Epithelial cell of proximal tubule (primary cell): ENCODE measurements around the gene ZFP36L2. TPM values are rescaled to one million over a fixed set of nuclear protein-coding genes. Genes with fewer than 3 reads are reported as not detected.

Source experiments
- DNase-seq: peaks from one replicate; pipeline ENCODE4 v3.0.0-alpha.2; 2011; ENCODE audit warnings: low read depth
- H3K4me3 ChIP-seq: 2 replicates; pipeline ENCODE4 v1.5.1; 2011; ENCODE audit warnings: low read depth, mild to moderate bottlenecking, low read length
- total RNA-seq: library from RNA; depleted of rRNA; stranded (reverse); fragments of >200 nt; gene quantifications from 2 replicates; pipeline ENCODE4 v1.2.3, GENCODE V29; 2015
- TF ChIP-seq, protein P1 (sequence below): conservative IDR thresholded peaks from 2 replicates; pipeline ENCODE4 v1.5.1; 2012; ENCODE audit warnings: low read depth, mild to moderate bottlenecking, low read length

ZFP36L2 gene
- total RNA-seq, 1 donor from 2014 or later = 10.5 TPM

DNA sequence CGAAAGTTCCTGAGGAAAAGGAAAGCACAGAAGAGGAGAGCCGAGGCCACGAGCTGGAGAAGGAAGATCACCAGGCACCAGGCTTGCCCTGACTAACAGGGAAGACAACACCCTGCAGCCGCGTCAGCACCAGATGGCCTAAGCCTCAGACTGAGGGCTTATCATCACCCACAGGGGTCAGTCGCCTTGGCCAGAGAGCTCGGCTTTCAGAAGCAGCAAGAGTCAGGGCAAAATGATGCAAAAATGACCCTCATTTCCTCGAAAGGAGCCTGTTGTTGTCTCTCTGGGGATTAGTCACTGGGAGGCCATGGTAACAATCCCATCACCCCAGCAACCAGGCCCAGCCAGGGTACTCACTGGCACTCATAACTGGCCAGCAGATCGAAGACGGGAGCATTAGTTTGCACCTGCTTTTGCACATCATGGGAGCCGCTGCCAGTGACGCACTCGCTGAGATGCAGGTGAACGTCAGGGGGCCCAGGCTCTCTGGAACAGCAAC lies 42.7 kb upstream of the ZFP36L2 start:
- no peak overlapping the region for H3K4me3 ChIP-seq
- peak; percentile 66 for DNase-seq
- TF ChIP-seq, protein P1, sequence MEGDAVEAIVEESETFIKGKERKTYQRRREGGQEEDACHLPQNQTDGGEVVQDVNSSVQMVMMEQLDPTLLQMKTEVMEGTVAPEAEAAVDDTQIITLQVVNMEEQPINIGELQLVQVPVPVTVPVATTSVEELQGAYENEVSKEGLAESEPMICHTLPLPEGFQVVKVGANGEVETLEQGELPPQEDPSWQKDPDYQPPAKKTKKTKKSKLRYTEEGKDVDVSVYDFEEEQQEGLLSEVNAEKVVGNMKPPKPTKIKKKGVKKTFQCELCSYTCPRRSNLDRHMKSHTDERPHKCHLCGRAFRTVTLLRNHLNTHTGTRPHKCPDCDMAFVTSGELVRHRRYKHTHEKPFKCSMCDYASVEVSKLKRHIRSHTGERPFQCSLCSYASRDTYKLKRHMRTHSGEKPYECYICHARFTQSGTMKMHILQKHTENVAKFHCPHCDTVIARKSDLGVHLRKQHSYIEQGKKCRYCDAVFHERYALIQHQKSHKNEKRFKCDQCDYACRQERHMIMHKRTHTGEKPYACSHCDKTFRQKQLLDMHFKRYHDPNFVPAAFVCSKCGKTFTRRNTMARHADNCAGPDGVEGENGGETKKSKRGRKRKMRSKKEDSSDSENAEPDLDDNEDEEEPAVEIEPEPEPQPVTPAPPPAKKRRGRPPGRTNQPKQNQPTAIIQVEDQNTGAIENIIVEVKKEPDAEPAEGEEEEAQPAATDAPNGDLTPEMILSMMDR = peak; percentile 21

DNA sequence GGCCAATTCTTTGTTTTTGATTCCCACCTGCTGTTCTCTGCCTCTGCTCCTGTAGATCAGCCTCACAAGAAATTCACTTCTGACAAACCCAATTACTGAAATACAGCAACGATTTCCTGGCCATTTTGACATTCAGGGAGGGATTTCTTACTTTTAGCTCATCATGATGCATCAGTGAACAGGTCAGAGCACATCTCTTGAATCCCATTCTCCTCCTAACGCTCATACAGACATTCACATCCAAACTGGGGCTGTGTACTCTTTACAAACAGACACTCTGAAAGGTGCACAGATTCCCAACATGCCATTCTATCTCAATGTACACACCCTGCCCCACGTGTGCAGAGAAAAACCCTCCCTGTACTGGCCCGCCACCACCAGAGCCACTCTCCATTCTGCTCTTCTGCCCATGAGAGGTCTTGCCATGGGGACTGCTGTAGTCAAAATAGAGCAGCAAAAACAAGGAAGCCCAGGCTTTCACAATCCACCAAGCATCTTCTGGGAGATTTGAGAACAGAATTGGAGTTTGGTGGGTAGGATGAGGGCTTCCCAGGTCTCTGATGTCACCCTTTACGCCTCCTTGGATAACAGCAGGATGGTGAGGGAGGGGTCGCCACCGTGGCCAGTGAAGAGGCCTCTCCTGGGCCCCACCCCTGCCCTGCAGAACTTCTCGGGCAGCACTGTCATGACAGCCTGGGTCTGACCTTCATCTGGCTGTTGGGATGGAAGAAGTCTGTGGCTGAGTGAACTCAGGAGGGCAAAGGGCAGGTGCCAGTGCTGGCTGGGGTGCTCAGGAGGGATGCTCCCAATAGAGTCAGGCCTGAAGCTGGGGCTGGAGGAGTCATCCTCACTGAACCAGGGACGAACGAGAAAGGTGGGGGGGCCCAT lies 41.9 kb upstream of the ZFP36L2 start:
- TF ChIP-seq, protein P1 = no peak
- H3K4me3 ChIP-seq = no peak overlapping the region
- DNase-seq = no peak

DNA sequence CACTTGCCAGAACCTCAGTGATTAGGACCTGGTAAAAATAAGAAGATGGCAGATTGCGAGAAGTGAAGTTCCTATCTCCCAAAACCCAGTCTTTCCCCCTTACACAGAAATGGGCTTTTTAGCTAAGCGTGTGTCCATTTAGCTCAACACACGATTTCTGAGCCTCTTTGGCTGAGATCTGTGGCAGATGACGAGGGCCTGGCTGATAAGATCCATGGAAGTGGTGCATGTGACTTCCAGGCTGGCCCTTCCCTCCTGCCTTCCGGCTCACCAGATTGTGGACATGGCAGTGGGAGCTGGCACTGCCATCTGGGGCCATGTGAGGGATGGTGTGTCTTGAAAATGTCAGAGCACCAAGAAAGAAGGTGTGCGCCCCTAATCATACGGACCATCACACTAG lies 41.0 kb upstream of the ZFP36L2 start:
- no peak overlapping the region for H3K4me3 ChIP-seq
- TF ChIP-seq, protein P1 = no peak
- DNase-seq = no peak

DNA sequence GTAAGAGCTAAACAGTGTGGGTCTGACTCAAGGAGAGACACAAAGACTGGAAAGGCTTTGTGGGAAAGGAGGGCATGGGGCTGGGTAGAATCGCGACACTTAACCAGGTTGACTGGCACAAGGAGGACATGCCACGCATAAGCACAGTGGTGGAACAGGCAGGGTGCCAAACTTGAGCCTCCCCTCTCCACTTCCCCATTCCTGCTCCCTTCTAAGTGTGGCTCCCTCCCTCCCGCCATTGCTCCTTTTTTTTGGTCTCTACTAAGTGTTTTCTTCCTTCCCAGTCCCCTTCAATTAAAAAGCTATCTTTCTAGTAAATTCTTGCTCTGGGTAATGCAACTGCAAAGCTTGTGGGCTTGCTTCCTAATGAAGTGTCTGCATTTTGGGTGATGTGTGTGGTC lies 40.3 kb upstream of the ZFP36L2 start:
- H3K4me3 ChIP-seq = no peak overlapping the region
- no peak for DNase-seq
- TF ChIP-seq, protein P1 = no peak

DNA sequence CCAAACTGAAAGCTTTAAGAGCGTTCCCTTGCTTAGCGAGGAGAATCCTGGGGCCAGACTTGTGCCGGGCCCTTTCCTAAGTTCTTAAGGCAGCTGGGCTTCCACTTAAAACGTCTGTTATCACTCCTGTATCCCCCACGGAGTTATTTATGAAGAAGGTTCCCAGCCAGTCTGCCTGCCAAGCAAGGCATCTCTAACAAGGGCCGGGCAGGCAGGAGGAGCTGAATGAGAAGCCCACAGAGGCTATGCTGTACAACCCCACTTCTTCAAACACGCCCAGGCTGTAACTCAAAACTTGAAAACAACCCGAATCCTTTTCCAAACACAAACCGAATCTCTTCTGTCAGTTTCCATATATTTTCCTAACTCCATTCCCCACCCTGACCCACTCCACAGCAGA lies 39.0 kb upstream of the ZFP36L2 start:
- no peak for DNase-seq
- TF ChIP-seq, protein P1 = no peak

DNA sequence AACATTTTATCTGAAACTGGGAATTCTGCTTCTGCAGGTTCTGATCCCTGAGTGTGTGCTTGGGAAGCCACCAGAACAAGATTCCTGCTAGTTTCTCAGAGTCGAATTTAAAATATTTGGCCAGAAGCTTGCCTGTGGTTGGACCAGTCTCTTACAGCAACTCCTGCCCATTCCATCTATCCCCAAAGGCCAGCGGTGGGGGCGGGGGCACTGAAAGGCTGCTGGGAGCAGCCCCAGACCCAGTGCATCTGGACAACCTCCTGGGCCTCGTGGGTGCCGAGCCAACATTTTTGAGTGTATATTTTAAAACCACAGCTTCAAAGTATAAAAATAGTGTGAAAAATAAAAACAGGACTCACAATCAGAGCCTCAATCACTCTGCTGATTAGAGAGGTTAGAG lies 38.6 kb upstream of the ZFP36L2 start:
- no peak overlapping the region for H3K4me3 ChIP-seq
- TF ChIP-seq, protein P1 = no peak
- DNase-seq = no peak

More for the DNA sequence above, 39.0 kb upstream of the ZFP36L2 start:
- no peak overlapping the region for H3K4me3 ChIP-seq
